Stimulated activated CD8-positive, alpha-beta memory T cell treated with anti-CD3 and anti-CD28 coated beads, Interleukin-7, amount 100 ng/mL, for 48 hours (primary cell): ENCODE data around the gene ID3.

Experiments used
- DNase-seq, 2 donors: peaks; one replicate each; pipeline ENCODE4 v3.0.0-alpha.2; 2020; ENCODE audit warnings: low read depth in 1 of 2; ENCODE audit errors: extremely low read depth in 1 of 2

The ID3 gene

GRCh38 chr1:23559136-23559984 is at the start of gene ID3:
Gene ID3, minus strand, starts transcription at chr1:23559501. Its CDS starts 75 bp downstream, at chr1:23559426.
- peak; percentile 75 to 87 for DNase-seq

DNA sequence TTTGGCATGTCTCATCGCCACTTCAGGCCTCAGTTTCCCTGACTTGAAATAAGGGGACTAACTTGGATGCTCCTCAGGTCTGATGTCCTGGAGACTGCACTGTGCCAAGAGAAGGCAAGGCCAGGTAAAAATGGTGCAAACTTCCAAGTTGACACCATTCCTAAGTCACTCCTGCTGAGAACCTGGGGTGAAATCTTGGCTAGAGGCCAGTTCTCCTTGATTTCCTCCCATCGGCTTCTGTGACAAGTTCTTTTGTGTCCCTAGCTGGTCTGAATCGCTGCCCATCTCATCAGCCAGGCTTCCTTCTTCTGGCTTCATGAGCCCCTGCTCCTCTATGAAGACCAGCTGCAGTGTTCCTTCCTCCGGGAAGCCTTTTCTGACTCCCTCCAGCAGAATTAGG is 48.6 kb upstream of the ID3 start:
- no peak for DNase-seq

DNA sequence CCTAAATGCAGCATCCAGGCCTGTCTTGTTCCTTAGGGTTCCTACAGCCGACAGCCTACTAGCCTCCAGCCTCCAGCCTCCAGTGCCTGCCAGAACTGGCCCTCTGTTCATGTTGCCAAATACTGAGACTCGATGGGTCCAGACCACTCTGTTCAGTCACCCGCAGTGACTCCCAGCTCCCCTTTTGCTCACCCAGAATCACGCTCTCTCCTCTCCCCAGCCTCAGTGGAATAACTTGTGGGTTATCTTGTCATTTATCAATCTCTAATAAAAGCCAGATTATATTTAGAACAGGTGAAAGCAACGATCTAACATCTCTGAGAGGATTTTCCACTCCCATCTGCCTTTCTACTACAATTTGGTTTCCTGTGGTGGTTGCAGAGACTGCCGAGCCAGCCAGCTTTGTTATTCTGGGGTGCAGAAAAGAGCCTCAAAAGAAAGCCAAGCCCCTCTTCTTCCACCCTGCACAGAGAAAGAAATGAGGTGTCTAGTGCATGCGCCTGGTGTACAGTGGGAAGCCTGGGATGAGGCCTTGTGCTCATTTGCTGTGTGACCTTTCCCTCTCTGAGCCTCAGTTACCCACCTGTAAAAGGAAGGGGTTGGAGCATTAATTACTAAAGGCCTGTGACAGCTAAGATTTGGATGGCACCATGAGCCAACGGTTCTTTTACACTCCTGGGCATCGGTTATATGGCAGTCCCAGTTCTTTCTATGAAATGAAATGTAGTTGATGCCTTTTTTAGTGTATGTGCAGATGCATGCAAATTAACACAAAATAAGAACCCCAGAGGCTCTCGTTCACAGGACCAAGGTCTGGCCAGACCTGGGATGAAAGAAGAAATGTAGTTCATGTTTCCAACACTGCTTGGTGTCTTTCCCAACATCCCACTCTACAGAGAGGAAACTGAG is 42.9 kb upstream of the ID3 start:
- no peak for DNase-seq

DNA sequence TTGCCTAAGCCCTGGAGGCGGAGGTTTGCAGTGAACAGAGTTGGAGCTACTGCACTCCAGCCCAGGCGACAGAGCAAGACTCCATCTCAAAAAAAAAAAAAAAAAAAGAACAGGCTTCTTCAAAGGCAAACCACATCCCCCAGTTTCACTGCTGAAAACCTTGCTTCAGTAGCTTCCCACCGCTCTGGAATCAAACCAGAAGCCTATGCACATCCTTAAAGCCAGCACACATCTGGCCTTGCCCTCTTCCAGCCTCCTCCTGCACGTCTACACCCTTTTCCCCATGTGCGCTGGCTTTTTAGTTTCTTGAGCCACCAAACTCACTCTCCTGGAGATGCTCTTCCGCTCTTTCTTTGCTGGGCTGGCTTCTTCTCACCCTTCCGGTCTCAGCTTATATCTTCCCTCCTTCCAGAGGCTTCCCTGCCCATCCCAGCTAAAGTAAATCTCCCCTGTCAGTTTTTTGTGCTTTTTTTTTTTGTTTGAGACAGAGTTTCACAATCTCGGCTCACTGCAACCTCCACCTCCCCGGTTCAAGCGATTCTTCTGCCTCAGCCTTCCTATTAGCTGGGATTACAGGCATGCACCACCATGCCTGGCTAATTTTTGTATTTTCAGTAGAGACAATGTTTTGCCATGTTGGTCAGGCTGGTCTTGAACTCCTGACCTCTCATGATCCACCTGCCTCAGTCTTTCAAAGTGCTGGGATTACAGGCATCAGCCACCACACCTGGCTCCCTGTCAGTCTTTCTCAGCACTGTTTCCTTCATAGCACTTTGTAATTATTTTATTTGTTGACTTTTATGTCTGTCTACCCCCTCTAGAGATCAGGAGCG is 42.0 kb upstream of the ID3 start:
- no peak for DNase-seq

- no peak for DNase-seq
Measured at GRCh38 chr1:23600283-23600682, 41.0 kb upstream of the ID3 start.

DNA sequence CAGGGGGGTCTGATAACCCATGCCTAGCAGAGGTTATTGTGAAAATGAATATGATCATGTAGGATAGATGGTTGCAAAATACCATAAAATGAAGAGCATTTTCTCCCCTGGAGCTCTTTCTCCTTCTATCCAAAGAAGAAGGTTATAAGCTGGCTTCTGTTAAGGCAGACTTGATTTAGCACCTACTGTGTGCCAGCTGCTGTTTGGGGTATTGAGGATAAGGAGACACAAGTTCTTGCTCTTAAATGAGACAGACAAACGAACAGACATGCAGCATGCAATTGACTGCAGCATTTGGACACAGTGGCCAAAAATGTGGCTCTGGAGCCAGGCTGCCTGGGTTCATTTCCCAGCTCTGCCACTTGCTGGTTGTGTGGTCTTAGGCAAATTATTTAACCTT is 39.8 kb upstream of the ID3 start:
- DNase-seq = no peak

GRCh38 chr1:23598424-23598823 is 39.1 kb upstream of the ID3 start:
- no peak for DNase-seq

GRCh38 chr1:23597635-23598388 is 38.5 kb upstream of the ID3 start:
- DNase-seq = no peak

GRCh38 chr1:23596382-23597358 is 37.4 kb upstream of the ID3 start:
- DNase-seq = no peak

DNA sequence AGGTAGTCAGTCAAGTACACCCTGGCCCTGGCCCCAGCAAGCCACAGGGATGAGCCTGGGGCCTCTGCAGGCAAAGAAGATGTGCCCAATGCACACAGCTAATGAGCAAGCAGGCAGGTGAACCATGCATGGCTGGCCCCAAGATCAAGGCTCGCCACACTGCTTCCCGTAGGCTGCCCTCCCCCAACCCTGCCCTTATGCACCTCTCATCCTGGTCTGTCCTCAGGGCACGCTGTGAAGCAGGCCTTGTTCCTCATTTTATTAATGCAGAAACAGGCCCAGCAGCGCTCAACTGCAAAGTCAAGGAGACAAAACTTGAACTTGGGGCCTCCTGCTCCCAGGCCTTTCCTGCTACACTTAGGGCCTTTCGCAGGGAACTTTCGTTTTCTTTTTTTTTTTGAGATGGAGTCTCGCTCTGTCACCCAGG is 35.6 kb upstream of the ID3 start:
- no peak for DNase-seq

GRCh38 chr1:23594149-23594907 is 35.0 kb upstream of the ID3 start:
- no peak for DNase-seq

- no peak for DNase-seq
Measured at GRCh38 chr1:23593556-23594148, 34.4 kb upstream of the ID3 start.

DNA sequence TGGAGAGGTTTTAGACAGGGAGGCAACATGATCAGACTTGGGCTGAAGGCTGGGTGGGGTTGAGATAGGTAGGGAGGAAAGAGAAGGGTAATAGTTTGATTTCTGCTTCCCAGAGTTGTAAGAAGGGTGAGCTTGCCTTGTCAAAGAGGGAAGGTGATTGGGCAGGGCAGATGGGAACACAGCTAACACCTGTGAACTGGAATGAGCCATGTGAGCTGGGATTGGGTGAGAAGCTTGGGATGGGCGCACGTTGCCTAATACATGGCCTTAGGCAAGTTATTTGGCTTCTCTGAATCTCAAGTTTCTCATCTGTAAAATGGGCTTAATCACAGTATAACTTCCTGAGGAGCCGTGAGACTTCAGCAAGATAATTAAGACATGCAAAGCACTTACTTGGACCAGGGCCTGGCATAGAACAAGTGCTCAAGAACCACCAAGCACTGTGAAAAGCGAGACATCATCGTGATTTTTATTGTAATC is 33.8 kb upstream of the ID3 start:
- no peak for DNase-seq

GRCh38 chr1:23592209-23592892 is 33.0 kb upstream of the ID3 start:
- DNase-seq = no peak

- DNase-seq = peak; percentile 55 to 79
Measured at GRCh38 chr1:23591460-23592208, 32.3 kb upstream of the ID3 start.

DNA sequence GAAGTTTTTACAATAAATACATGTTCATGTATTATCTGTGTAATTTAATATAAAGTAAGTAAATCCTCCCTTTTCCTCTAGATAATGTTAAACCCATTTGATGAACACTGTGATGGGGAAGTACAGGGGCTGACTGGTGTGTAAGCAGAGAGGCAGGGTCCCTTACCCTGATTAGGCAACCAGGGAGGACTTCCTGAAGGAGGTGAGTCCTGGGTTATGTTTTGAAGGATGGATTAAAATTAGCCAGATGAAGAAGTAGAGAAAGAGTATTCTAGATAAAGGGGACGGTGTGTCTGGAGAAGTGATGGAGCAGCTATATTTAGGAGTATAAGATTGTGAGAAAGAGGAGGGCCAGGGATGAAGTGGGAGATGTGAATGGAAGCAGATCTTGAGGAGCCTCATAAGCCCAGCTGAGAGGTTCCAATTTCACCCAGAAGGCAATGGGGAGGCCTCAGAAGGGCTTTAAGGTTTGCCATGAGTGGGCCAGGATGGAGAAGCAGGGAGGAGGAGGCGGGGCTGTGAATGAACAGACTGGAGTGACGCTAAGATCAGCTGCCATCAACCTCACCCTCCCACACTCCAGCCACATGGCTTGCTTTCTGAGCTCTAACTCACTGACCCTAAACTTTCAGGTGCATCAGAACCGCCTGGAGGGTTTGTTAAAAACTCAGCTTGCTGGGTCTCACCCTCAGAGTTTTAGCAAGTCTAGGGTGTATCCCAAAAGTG is 30.9 kb upstream of the ID3 start:
- DNase-seq = peak; percentile 39 to 71
